T-helper 2 cell treated with Interferon-gamma antibody and Interleukin-4, amounts not matched to agents 100 ng/mL and 5 ng/mL, for 36 hours (primary cell): Measurements from ENCODE around the gene NELL1. TPM values are rescaled to one million over a fixed set of nuclear protein-coding genes. Genes with fewer than 3 reads are reported as not detected.
"Not testable (repeated sequence)": the region's sequence is repeated elsewhere in the genome, so short reads cannot be mapped to it uniquely, and the experiment has no call there.

Experiments used
- intact Hi-C: fragments of 100-400 bp; cut with micrococcal nuclease; formaldehyde crosslinking; loops from one replicate; pipeline ENCODE4 v1.15.1; 2023
- total RNA-seq: library from RNA; stranded (reverse); gene quantifications from 2 replicates; pipeline ENCODE4 v1.2.3, GENCODE V29; 2022

The NELL1 gene
- total RNA-seq, 1 donor from 2014 or later: not detected

- intact Hi-C loops: no loop called here
Measured at GRCh38 chr11:21088930-21089329, 419.5 kb downstream of the NELL1 start.

DNA sequence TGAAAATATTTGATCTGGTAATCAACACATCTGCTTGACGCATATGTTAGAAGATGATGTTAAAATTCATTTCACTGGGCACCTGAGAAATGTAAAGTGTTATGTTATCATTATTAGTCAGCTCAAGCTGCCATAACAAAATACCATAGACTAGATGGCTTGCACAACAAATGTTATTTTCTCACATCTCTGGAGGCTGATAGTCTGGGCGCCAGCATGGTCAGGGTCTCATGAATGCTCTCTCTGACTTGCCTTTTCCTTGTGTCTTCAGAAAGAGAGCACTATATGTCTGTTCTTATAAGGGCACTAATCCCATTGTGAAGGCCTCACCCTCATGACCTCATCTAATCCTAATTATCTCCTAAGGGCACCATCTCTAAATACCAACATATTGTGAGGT lies 435.3 kb downstream of the NELL1 start:
- intact Hi-C loops: no loop called here

GRCh38 chr11:21105196-21105917 lies 436.0 kb downstream of the NELL1 start:
- intact Hi-C loops: no loop called here

DNA sequence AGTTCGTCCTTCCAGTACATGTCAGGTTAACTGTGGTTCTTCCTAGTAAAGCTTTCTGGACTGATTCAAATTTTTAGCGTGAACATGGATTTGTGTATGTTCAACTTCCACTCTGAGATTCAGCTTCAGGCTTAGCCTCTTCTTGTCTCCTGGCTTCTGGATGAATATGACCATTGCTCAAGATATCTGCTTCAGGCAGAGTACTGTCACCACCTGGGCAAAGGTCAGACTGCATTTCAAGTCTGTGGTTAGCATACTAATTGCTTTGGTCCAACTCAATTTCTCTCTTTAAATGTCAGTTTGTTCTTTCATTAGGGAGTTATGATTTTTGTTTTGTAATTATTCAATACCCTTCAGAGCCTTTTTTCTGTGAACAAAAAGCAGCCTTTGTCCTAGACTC lies 440.0 kb downstream of the NELL1 start:
- intact Hi-C loops: no loop called here

DNA sequence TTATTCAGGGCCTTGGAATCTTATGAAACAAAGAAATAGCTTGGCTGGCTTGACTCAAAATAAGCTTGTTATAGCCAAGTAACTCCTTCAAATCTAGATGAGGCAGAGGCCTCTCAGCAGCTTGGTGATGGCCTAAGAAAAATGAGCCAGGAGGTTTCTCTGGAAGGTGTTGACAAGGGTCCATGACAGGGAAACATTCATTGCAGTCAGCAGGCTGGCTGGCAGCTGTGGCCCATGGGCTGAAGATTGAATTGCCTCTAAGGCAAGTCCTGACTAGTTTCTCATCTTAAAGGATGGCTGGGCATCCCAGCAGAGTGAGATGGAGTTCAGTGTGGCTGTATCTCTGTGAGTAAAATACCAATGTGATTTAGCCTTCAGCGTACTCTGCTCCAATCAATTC lies 441.0 kb downstream of the NELL1 start:
- intact Hi-C loops: no loop called here

- intact Hi-C loops: no loop called here
Measured at GRCh38 chr11:21113876-21114275, 444.5 kb downstream of the NELL1 start.

DNA sequence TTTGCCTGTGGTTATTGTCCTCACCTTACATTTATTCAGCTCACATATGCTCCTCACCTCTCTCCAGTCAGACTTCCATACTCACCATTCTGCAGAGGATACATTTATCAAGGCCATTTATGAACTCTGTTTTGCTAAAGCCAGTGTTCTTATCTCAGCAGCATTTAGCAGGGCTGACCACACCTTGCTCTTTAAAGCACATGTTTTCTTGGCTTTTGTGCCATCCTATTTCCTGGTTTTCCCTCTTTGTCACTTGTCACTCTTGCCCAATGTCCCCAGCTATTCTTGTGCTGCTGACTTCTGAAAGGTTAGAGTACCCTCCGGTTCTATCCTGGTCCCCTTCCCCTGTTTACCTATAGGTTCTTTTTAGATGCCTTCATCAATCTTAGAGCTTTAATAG lies 446.6 kb downstream of the NELL1 start:
- intact Hi-C loops: no loop called here

- intact Hi-C loops: no loop called here
Measured at GRCh38 chr11:21119411-21119810, 450.0 kb downstream of the NELL1 start.

DNA sequence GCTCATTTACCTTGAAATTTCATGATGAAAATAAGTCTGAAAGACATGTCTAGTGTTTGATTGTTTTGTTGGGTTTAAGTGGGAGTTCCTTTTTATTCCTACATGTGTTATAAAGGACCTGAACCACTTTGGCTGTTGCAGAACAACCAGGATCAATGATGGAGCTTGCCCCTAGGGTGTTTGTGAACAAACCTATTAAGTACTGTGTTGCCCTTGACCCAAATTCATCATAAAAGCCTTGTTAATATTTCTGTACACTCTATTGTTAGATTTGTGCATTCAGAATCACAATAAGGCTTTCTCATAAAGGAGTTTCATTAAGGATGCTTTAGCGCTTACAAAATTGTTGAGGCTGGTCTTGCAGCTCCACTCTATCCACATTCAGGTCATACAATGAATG lies 452.6 kb downstream of the NELL1 start:
- intact Hi-C loops: no loop called here

DNA sequence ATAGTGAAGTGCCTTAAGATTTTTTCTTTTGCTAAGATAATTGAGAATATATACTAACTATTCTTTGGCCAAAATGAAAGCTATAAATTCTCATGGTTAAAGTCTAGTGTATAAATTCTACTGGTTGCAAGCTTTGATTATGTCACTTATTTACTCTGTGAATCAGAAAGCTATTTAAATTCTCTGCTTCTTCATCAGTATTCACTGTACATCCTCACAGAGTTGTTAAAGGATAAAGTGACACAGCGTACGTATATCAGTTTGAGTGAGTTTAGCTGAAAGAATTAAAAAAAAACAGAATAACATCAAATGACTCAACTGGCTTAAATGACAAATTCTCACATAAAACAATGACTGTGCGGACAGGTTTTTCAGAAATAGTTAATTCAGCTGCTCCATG lies 453.1 kb downstream of the NELL1 start:
- intact Hi-C loops: no loop called here

DNA sequence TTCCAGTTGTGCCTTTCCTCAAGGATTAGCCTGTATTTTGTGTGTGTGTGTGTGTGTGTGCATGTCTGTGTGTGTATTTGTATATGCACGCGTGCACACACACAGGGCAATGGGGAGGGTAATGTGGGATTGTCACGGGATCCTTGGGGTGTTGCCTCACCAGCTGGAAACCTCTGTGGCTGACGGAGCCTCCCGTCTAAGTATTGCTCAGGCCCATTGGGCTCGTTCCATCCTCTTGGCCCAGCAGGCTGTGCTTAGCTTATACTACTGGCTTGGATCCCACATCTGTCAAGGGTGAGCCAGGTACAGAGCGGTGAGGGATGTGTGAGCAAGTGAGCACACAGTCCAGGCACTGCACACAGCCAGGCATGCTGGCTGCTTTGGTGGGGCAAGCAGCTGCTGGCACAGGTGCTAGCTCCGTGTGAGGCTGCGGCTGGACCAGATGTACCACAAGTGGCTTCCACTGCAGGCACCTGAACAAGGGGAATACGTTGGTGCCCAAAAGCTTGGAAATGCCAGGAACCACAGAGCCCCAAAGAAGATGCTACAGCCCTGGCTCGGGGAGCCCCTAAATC lies 462.8 kb downstream of the NELL1 start:
- intact Hi-C loops: no loop called here

DNA sequence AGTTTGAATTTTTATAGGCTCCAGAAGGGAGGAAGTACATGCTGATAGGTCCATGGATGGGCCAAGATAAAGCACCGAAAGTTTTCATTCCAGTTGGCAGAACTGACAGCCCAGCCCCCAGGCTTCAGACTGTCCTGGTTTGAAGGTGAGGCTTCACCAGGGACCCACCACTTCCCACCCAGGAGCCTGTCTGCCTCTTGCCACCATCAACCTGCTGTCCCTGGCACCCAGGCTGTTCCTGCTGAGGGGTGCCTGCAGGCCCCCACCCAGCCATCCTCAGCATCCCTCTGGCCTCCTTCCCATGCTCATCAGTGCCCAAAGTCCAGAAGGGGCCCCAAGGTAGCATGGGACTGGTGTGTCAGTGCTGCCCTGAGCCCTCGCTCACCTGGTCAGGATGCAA lies 463.9 kb downstream of the NELL1 start:
- intact Hi-C loops: no loop called here

DNA sequence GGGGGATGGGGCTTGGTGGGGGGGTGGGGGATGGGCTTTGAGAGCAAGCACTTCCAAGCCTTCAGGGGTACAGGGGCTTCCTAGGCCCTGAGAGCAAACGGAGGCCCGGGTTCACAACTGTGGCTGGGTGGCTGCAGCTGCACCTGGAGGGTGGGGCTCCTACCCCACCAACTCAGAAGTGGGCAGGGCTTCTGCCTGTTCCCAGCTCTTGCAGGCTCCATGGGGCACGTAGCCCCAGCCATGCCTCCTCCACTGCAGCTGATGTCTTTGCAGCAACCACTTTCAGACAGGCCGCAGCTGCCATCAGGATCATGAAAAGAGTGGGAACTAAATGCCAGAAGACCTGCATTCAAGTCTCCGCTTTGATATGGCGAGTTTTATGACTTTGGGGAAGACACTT lies 464.3 kb downstream of the NELL1 start:
- intact Hi-C loops: no loop called here

DNA sequence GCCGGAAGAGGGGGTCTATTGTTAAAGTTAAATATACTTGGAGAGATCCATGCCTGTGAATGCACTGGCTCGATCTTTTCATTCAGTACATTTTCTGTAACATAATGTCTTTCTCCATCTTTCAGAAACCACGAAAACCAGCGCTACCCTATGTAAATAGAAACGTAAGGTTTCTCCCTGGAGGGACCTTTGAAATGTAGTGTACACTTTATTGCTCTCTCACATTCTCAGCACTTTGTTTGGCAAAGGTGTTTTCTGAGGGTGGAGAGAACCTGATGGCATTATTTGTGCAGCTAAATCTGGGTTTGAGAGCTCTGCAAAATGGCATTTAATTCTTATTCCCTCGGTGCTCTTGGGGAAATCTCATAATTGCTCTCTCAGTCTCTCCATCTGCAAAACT lies 468.4 kb downstream of the NELL1 start:
- intact Hi-C loops: no loop called here

- intact Hi-C loops: not testable (repeated sequence)
Measured at GRCh38 chr11:21141557-21141956, 472.2 kb downstream of the NELL1 start.

DNA sequence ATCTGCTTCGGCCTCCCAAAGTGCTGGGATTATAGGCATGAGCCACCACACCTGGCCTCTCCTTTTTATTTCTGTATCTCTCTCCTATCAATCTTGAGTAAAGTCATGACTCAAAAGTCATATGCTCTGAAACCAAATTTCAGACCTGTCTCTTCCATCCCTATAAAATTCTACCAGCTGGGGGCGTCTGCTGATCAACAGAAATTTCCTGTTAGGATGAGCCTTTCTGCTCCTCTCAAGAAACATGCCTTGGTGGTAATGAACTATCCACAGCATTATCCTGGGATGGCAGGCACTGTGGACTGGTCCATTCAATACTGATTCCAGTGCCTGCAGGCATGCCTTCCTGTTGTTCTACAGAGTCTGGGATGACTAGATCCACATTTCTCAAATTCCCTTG lies 472.6 kb downstream of the NELL1 start:
- intact Hi-C loops: no loop called here

DNA sequence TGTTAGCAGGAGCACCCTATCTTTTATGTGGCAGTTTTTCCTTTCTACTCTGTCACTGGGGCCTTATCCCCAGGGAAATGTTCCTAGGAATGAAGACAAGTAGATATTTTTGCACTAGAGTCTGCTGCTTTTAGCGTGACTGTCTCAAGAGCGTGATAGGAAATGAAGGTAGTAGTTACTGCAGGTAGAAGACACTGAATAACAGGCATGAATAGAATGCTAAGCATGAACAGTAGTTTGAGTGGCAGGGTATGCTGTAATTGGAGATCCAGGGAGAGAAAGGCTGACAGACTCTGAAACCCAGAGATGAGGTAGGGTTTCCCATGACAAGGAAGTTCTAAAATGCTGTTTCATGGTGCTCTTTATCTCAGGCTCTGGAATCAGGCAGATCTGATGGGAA lies 475.1 kb downstream of the NELL1 start:
- intact Hi-C loops: no loop called here

GRCh38 chr11:21148376-21148775 lies 479.0 kb downstream of the NELL1 start:
- intact Hi-C loops: no loop called here

DNA sequence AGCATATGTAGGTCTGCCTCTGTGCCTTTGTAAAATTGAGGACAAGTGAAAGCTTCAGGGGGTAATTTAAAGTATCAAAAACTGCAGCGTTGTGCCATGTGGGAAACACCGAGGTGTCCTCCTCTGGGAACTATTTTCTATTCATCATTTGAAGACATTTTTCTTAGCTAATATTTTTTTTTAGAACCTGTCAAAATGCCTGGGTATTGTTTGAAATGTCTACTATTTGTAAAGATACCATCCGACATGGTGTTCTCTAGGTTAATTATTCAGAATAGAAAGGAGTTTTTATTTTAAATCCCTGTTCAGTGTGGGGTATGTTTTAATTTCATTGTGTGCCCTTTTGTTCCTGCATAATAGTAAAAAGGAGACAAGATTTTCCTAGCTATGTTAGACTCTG lies 490.8 kb downstream of the NELL1 start:
- intact Hi-C loops: no loop called here

GRCh38 chr11:21169639-21170038 lies 500.3 kb downstream of the NELL1 start:
- intact Hi-C loops: no loop called here

DNA sequence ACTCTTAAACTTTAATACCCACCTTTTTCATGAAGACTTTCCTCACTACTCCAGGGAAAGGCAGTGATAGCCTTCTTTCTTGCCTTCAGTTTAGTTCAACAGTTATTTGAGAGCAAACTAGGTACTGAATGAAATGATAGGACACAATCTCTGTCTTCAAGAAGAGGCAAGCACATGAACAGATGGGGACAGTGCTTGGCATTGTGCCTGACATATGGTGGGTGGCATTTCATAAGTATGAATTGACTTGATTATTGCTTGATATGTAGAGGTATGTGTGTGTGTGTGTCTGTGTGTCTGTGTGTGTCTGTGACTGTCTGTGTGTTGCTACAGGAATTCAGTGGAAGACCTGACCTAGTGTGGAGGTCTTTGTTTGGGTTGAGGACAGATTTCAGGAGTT lies 504.1 kb downstream of the NELL1 start:
- intact Hi-C loops: no loop called here

GRCh38 chr11:21174781-21175180 lies 505.4 kb downstream of the NELL1 start:
- intact Hi-C loops: no loop called here

GRCh38 chr11:21177379-21177778 lies 508.0 kb downstream of the NELL1 start:
- intact Hi-C loops: no loop called here
